ENCODE data around the gene JDP2. TPM values are rescaled to one million over a fixed set of nuclear protein-coding genes. Genes with fewer than 3 reads are reported as not detected.

JDP2 gene
- total RNA-seq, 1 donor from 2014 or later: 43.5 TPM

DNA sequence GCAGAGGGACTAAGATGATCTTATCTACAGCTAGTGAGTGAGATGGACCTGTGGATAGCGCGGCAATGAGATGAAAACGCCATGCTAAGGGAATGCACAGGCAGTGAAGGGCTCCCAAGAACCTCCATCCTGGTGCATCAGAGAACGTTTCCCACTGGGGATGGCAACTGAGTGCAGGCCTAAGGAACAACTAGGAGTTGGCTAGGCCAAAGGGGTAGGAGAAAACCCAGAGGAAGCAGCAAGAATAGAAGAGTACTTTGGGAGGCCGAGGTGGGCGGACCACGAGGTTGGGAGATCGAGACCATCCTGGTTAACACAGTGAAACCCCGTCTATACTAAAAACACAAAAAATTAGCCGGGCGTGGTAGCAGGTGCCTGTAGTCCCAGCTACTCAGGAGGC is 69.9 kb downstream of the JDP2 start:
- TF ChIP-seq, protein P1, sequence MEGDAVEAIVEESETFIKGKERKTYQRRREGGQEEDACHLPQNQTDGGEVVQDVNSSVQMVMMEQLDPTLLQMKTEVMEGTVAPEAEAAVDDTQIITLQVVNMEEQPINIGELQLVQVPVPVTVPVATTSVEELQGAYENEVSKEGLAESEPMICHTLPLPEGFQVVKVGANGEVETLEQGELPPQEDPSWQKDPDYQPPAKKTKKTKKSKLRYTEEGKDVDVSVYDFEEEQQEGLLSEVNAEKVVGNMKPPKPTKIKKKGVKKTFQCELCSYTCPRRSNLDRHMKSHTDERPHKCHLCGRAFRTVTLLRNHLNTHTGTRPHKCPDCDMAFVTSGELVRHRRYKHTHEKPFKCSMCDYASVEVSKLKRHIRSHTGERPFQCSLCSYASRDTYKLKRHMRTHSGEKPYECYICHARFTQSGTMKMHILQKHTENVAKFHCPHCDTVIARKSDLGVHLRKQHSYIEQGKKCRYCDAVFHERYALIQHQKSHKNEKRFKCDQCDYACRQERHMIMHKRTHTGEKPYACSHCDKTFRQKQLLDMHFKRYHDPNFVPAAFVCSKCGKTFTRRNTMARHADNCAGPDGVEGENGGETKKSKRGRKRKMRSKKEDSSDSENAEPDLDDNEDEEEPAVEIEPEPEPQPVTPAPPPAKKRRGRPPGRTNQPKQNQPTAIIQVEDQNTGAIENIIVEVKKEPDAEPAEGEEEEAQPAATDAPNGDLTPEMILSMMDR (IDR thresholded peaks at IDR 0.05; ENCODE audit: insufficient read depth, low read length, poor library complexity, severe bottlenecking): no peak
- DNase-seq (ENCODE audit: low read depth): no peak
- Histone ChIP-seq H3K4me3 (ENCODE audit: low read depth, low read length) (no peak overlapping the region), H3K27me3 (ENCODE audit: control insufficient read depth, insufficient read depth, low read length) (no peaks in the 10 kb centered on the region), H3K36me3 (ENCODE audit: control insufficient read depth, insufficient read depth, low read length) (no peaks in the 10 kb centered on the region)

DNA sequence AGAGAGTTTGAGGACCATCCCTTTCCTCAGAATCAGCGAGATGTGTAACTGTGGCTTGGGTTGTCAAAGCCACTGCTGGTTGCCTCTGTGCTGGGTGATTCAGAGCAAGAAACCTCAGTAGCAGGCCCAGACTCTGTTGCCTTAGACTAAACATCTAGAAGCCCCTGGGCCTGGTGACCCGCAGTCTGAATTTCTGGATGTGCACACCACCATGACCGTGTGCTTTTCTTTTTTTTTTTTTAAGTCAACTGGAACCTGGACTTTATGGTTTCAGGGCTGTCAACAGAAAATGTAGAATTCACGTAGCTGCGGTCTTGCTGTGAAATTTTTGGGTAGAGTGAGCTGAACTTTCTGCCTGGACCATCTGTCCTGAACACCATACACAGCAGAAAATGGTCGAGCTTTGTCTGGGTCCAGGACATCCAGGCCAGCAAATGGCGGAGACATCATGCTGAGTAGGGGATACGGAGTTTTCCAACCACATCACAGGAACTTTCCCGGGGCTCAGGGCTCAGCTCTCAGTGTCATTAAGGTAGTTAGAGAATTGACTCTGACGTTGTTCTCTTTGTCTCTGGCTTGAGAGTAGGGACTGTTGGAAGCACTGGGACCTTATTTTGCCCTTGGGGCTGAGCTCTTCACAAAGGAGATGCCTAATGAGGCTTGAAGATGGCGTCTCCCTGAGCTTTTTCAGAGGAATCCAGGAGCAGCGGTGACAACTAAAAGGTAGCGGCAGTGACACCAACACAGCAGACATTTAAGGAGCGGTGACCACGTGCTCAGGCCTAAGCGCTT is 71.5 kb downstream of the JDP2 start:
- TF ChIP-seq, protein P1 (IDR thresholded peaks at IDR 0.05; ENCODE audit: insufficient read depth, low read length, poor library complexity, severe bottlenecking): no peak
- Histone ChIP-seq H3K4me3 (ENCODE audit: low read depth, low read length) (no peak overlapping the region), H3K27me3 (ENCODE audit: control insufficient read depth, insufficient read depth, low read length) (no peaks in the 10 kb centered on the region), H3K36me3 (ENCODE audit: control insufficient read depth, insufficient read depth, low read length) (no peaks in the 10 kb centered on the region)
- DNase-seq (ENCODE audit: low read depth): no peak

DNA sequence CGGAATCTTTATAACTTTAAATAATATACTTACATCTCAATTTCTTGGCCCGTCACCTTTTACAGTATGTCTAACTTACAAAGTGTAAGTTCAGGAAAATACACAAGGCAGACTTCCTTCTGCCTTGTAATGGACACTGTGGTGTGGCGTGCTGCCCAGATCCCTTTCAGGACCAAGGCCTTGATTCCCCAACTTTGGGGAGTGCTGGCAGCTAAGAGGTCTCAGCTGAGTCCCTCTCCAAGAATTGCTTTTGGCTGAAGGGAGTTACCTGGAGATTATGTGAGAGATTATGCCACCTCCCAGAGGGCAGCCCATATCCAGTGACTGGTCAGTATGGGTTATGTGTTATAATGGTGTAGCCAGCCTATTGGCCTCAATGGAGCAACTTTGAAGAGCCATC is 73.3 kb downstream of the JDP2 start:
- Histone ChIP-seq H3K36me3 (ENCODE audit: control insufficient read depth, insufficient read depth, low read length) (no peaks in the 10 kb centered on the region), H3K27me3 (ENCODE audit: control insufficient read depth, insufficient read depth, low read length) (no peaks in the 10 kb centered on the region), H3K4me3 (ENCODE audit: low read depth, low read length) (no peak overlapping the region)
- DNase-seq (ENCODE audit: low read depth): no peak
- TF ChIP-seq, protein P1 (IDR thresholded peaks at IDR 0.05; ENCODE audit: insufficient read depth, low read length, poor library complexity, severe bottlenecking): no peak

DNA sequence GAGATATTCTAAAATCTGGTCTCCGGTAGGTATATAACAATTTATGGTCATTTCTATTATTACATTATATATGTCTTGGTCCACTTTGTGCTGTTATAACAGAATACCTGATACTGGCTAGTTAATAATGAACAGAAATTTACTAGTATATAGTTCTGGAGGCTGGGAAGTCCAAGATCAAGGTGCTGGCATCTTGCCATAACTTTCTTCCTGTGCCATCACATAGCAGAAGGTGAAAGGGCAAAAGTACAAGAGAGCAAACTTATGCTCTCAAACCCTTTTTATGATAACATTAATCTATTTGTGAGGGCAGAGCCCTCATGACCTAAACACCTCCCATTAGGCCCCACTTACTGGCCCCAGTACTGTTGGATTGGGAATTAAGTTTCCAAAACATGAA is 76.6 kb downstream of the JDP2 start:
- no peak for DNase-seq (ENCODE audit: low read depth)
- Histone ChIP-seq H3K36me3 (ENCODE audit: control insufficient read depth, insufficient read depth, low read length) (no peaks in the 10 kb centered on the region), H3K27me3 (ENCODE audit: control insufficient read depth, insufficient read depth, low read length) (no peaks in the 10 kb centered on the region), H3K4me3 (ENCODE audit: low read depth, low read length) (no peak overlapping the region)
- TF ChIP-seq, protein P1 (IDR thresholded peaks at IDR 0.05; ENCODE audit: insufficient read depth, low read length, poor library complexity, severe bottlenecking): no peak

DNA sequence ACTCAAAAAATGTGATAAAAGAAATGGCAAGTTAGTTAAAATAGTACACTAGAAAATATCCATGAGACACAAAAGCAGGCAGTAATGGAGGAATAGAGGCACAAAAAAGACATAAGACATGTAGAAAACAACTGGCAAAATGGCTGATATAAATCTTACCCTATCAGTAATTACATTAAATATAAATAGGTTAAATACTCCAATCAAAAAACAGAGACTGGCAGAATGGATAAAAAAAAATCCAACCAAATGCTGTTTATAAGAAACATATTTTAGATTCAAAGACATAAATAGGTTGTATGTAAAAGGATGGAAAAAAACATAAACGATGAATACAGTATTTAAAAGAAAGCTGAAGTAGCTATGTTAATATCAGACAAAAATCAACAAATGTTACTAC is 79.1 kb downstream of the JDP2 start:
- DNase-seq (ENCODE audit: low read depth): no peak
- Histone ChIP-seq H3K27me3 (ENCODE audit: control insufficient read depth, insufficient read depth, low read length) (no peaks in the 10 kb centered on the region), H3K36me3 (ENCODE audit: control insufficient read depth, insufficient read depth, low read length) (no peaks in the 10 kb centered on the region), H3K4me3 (ENCODE audit: low read depth, low read length) (no peak overlapping the region)
- TF ChIP-seq, protein P1 (IDR thresholded peaks at IDR 0.05; ENCODE audit: insufficient read depth, low read length, poor library complexity, severe bottlenecking): no peak

DNA sequence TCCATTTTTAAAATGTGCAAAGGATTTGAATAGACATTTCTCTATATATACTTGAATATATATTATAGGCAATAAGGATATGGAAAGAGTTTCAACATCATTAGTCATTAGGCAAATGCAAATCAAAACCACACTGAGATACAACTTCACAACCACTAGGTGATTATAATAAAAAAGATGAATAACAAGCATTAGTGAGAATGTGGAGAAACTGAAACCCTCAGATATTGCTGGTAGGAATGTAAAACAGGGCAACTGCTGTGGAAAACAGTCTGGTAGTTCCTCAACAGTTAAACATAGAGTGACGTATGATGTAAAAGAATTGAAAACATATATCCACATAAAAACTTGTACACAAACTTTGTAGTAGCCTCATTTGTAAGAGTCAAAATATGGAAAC is 82.7 kb downstream of the JDP2 start:
- TF ChIP-seq, protein P1 (IDR thresholded peaks at IDR 0.05; ENCODE audit: insufficient read depth, low read length, poor library complexity, severe bottlenecking): no peak
- Histone ChIP-seq H3K36me3 (ENCODE audit: control insufficient read depth, insufficient read depth, low read length) (no peaks in the 10 kb centered on the region), H3K4me3 (ENCODE audit: low read depth, low read length) (no peak overlapping the region), H3K27me3 (ENCODE audit: control insufficient read depth, insufficient read depth, low read length) (no peaks in the 10 kb centered on the region)
- DNase-seq (ENCODE audit: low read depth): no peak
